Measurements from ENCODE around the gene RFXANK. TPM values are rescaled to one million over a fixed set of nuclear protein-coding genes. Genes with fewer than 3 reads are reported as not detected.

RFXANK gene
- total RNA-seq, 2 experiments from 2014 or later = 36.3 to 37.2 TPM

DNA sequence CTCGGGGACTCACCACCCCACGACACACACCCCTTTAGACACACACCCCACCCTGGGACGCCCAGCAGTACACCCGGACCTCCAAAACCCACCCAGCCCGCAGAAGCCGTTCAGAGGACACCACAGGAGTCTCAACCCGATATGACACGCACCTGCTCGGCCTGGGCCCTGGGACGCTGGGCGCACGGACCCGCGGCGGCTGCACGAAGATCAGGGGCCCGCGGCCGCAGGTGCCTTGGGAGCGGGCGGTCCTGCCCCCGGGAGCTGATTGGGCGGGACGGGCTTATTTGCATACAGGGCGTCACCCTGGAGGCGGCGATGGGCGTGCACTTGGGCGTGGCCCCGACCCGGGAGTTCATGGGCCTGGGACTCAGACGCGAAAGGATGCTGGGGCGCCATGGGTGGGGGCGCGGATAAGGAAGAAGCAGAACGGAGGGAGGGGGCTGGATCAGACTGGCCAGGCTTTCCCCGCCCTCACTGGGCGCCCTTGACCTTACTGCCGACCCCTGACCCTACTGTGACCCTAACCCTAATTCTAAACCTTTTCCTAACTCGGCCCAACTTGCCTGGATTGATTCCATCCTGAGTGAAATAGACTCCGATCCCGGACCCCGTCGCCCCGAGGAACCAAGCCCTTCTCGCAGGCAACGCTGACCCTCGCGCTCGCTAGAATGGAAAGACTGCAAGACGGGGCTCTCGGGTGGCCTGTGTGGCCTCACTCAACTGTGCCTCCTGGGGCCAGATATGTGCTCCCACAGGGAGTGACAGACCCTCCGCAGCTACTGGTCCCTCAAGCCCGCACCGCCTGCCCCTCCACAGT, 21.8 kb upstream of the RFXANK start, which contains the start of gene MEF2B:
Gene MEF2B, minus strand, starts transcription at position 211 of the 820 bp plus-strand sequence. CDS start 19,528 bp downstream, outside the sequence.
- H3K36me3 ChIP-seq (ENCODE audit: insufficient read depth, low read length) = peaks cover 2% of the 10 kb centered on the region
- no peaks in the 10 kb centered on the region for H3K9me3 Mint-ChIP-seq
- POLR2A ChIA-PET = interaction anchor here (0.9 to 1.1 kb wide), 2 partner anchors 14 to 29 kb away, joined by 3 read pairs; no protein-coding TSS in a partner anchor

DNA sequence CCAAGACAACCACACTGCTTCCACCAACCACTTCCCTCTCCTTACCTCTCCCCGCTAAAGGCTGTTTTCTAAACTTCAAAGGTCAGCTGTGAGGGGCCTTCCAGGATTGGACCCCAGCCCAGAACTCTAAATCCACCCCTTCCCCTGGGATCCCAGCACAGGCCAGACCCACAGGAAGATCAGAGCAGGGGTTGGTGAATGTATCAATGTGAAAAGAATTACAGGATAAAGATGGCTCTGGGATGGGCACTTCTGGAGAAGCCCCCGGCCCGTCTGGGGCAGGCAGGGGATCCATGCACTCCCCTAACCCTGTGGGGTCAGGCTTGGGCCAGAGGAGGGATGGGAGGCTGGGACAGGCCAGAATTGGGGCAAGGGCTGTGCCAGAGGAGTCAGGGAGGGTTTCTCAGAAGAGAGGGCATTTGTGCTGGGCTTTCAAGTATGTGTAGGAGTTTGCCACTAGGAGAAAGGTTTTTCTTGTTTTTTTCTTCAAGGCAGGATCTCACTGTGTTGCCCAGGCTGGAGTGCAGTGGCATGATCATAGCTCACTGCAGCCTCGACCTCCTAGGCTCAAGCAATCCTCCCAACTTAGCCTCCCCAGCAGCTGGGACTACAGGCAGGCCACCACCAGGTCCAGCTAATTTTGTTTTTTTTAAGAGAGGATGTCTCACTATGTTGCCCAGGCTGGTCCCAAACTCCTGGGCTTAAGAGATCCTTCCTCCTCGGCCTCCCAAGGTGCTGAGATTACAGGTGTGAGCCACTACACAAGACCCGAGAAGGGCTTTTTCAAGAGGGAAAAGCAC, 21.0 kb upstream of the RFXANK start:
- intact Hi-C loops (cut with DNase I, micrococcal nuclease) = no loop called here

More for the DNA sequence above, 21.8 kb upstream of the RFXANK start, which contains the start of gene MEF2B:
- DNase-seq (peak; percentile 52 to 86 (median 74)), ATAC-seq (ENCODE audit: poor library complexity) (peak; percentile 99)
- TF ChIP-seq, protein P1, sequence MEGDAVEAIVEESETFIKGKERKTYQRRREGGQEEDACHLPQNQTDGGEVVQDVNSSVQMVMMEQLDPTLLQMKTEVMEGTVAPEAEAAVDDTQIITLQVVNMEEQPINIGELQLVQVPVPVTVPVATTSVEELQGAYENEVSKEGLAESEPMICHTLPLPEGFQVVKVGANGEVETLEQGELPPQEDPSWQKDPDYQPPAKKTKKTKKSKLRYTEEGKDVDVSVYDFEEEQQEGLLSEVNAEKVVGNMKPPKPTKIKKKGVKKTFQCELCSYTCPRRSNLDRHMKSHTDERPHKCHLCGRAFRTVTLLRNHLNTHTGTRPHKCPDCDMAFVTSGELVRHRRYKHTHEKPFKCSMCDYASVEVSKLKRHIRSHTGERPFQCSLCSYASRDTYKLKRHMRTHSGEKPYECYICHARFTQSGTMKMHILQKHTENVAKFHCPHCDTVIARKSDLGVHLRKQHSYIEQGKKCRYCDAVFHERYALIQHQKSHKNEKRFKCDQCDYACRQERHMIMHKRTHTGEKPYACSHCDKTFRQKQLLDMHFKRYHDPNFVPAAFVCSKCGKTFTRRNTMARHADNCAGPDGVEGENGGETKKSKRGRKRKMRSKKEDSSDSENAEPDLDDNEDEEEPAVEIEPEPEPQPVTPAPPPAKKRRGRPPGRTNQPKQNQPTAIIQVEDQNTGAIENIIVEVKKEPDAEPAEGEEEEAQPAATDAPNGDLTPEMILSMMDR (IDR thresholded peaks at IDR 0.05) = no peak
- Mint-ChIP-seq H3K4me1 (ENCODE audit: low read depth) (peaks cover 21% of the 10 kb centered on the region), H3K4me3 (no peak within 1 kb of the TSS), H3K27me3 (no peaks in the 10 kb centered on the region), H3K36me3 (ENCODE audit: low read depth) (peaks cover 6% of the 10 kb centered on the region), H3K27ac (no peak within 1 kb of the TSS)
- Histone ChIP-seq H3K27me3 (ENCODE audit: control insufficient read depth in 1 of 2, insufficient read depth in 2 of 2, low read length in 2 of 2) (no peaks in the 10 kb centered on the region), H3K27ac (ENCODE audit: low read depth in 1 of 2, low read length in 2 of 2) (no peak within 1 kb of the TSS), H3K4me3 (ENCODE audit: low read length) (peak within 1 kb of the TSS; percentile 22), H3K4me1 (ENCODE audit: insufficient read depth, low read length) (peaks cover 14% of the 10 kb centered on the region), H3K9me3 (ENCODE audit: control insufficient read depth in 1 of 2, insufficient read depth in 1 of 2, low read length in 2 of 2) (no peaks in the 10 kb centered on the region)
- CTCF ChIA-PET = interaction anchor here (1.4 kb wide), 1 partner anchor 24 kb away, joined by 4 read pairs; no protein-coding TSS in a partner anchor
- intact Hi-C loops (cut with DNase I, micrococcal nuclease) = no loop called here

More for the DNA sequence above, 21.0 kb upstream of the RFXANK start:
- Histone ChIP-seq H3K4me1 (ENCODE audit: insufficient read depth, low read length) (peaks cover 14% of the 10 kb centered on the region), H3K9me3 (ENCODE audit: control insufficient read depth in 1 of 2, insufficient read depth in 1 of 2, low read length in 2 of 2) (no peaks in the 10 kb centered on the region), H3K4me3 (ENCODE audit: low read length) (no peak overlapping the region), H3K36me3 (ENCODE audit: insufficient read depth, low read length) (peaks cover 4% of the 10 kb centered on the region), H3K27me3 (ENCODE audit: control insufficient read depth in 1 of 2, insufficient read depth in 2 of 2, low read length in 2 of 2) (no peaks in the 10 kb centered on the region), H3K27ac (ENCODE audit: low read depth in 1 of 2, low read length in 2 of 2) (no peak overlapping the region)
- ATAC-seq (ENCODE audit: poor library complexity) = no peak
- Mint-ChIP-seq H3K4me1 (ENCODE audit: low read depth) (peaks cover 21% of the 10 kb centered on the region), H3K36me3 (ENCODE audit: low read depth) (peaks cover 7% of the 10 kb centered on the region), H3K27ac (no peak overlapping the region), H3K4me3 (no peak overlapping the region), H3K27me3 (no peaks in the 10 kb centered on the region), H3K9me3 (no peaks in the 10 kb centered on the region)
- DNase-seq = no peak
- POLR2A ChIA-PET = interaction anchor here (0.9 kb wide), 1 partner anchor 15 kb away, joined by 3 read pairs; no protein-coding TSS in a partner anchor
- TF ChIP-seq, protein P1 (IDR thresholded peaks at IDR 0.05) = no peak
- CTCF ChIA-PET = no interaction called here

Data from CD4-positive, alpha-beta T cell (primary cell).